ENCODE data around the gene RAP1GAP2. TPM values are rescaled to one million over a fixed set of nuclear protein-coding genes. Genes with fewer than 3 reads are reported as not detected.

RAP1GAP2 gene
- total RNA-seq, 1 donor from 2014 or later = 8.6 TPM

DNA sequence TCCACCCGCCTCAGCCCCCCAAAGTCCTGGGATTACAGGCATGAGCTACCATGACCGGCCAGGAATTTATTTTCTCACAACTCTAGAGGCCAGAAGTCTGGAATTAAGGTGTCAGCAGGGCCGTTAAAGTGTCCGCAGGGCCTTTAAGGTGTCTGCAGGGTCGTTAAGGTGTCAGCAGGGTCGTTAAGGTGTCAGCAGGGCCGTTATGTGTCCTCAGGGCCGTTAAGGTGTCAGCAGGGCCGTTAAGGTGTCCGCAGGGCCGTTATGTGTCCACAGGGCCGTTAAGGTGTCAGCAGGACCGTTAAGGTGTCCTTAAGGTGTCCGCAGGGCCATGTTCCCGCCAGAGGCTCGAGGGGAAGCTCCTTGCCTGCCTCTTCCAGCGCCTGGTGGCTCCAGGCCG lies 125.2 kb downstream of the RAP1GAP2 start:
- Histone ChIP-seq H3K4me3 (ENCODE audit: insufficient read depth, low read depth, low read length) (no peak overlapping the region), H4K20me1 (ENCODE audit: insufficient read depth, low read length) (no peaks in the 10 kb centered on the region), H3K9me3 (ENCODE audit: insufficient read depth, low read depth, low read length) (no peaks in the 10 kb centered on the region), H2AFZ (ENCODE audit: low read depth, low read length) (no peak overlapping the region), H3K27ac (ENCODE audit: low read depth, low read length) (no peak overlapping the region), H3K79me2 (ENCODE audit: insufficient read depth, low read length) (no peaks in the 10 kb centered on the region), H3K4me1 (ENCODE audit: insufficient read depth, low read length) (peaks cover 9% of the 10 kb centered on the region), H3K9ac (ENCODE audit: low read length) (no peak overlapping the region), H3K4me2 (ENCODE audit: low read length) (no peak overlapping the region), H3K36me3 (ENCODE audit: insufficient read depth, low read length) (no peaks in the 10 kb centered on the region), H3K27me3 (ENCODE audit: insufficient read depth, low read length) (no peaks in the 10 kb centered on the region)
- Mint-ChIP-seq H3K36me3 (ENCODE audit: low read depth, unreplicated experiment) (peaks cover 2% of the 10 kb centered on the region), H3K9me3 (ENCODE audit: unreplicated experiment) (peaks cover 3% of the 10 kb centered on the region), H3K4me1 (ENCODE audit: low read depth, unreplicated experiment) (peaks cover 14% of the 10 kb centered on the region), H3K4me3 (ENCODE audit: unreplicated experiment) (no peak overlapping the region), H3K27me3 (ENCODE audit: low read depth, unreplicated experiment) (peaks cover 10% of the 10 kb centered on the region), H3K27ac (ENCODE audit: unreplicated experiment) (no peak overlapping the region)
- FAIRE-seq (no peak), DNase-seq (ENCODE audit: low read depth) (no peak)
- TF ChIP-seq EZH2 (IDR thresholded peaks at IDR 0.05; ENCODE audit: insufficient read depth, low read length) = no peak
- no peak for TF ChIP-seq CTCF (IDR thresholded peaks at IDR 0.05; ENCODE audit: insufficient read depth, low read depth, low read length)

- FAIRE-seq (no peak), DNase-seq (ENCODE audit: low read depth) (peak; percentile 47)
- Histone ChIP-seq H4K20me1 (ENCODE audit: insufficient read depth, low read length) (no peaks in the 10 kb centered on the region), H2AFZ (ENCODE audit: low read depth, low read length) (peak overlapping the region; percentile 73), H3K9ac (ENCODE audit: low read length) (no peak overlapping the region), H3K4me1 (ENCODE audit: insufficient read depth, low read length) (peaks cover 9% of the 10 kb centered on the region), H3K27me3 (ENCODE audit: insufficient read depth, low read length) (no peaks in the 10 kb centered on the region), H3K9me3 (ENCODE audit: insufficient read depth, low read depth, low read length) (no peaks in the 10 kb centered on the region), H3K4me2 (ENCODE audit: low read length) (peak overlapping the region; percentile 80), H3K27ac (ENCODE audit: low read depth, low read length) (no peak overlapping the region), H3K36me3 (ENCODE audit: insufficient read depth, low read length) (no peaks in the 10 kb centered on the region), H3K79me2 (ENCODE audit: insufficient read depth, low read length) (no peaks in the 10 kb centered on the region), H3K4me3 (ENCODE audit: insufficient read depth, low read depth, low read length) (no peak overlapping the region)
- Mint-ChIP-seq H3K4me1 (ENCODE audit: low read depth, unreplicated experiment) (peaks cover 14% of the 10 kb centered on the region), H3K27ac (ENCODE audit: unreplicated experiment) (no peak overlapping the region), H3K27me3 (ENCODE audit: low read depth, unreplicated experiment) (peaks cover 15% of the 10 kb centered on the region), H3K36me3 (ENCODE audit: low read depth, unreplicated experiment) (peaks cover 5% of the 10 kb centered on the region), H3K9me3 (ENCODE audit: unreplicated experiment) (peaks cover 4% of the 10 kb centered on the region), H3K4me3 (ENCODE audit: unreplicated experiment) (no peak overlapping the region)
- no peak for TF ChIP-seq EZH2 (IDR thresholded peaks at IDR 0.05; ENCODE audit: insufficient read depth, low read length)
- no peak for TF ChIP-seq CTCF (IDR thresholded peaks at IDR 0.05; ENCODE audit: insufficient read depth, low read depth, low read length)
Measured at GRCh38 chr17:2924211-2924610, 128.0 kb downstream of the RAP1GAP2 start.

- H3K36me3 Mint-ChIP-seq (ENCODE audit: low read depth, unreplicated experiment) = peaks cover 5% of the 10 kb centered on the region
- H3K9me3 ChIP-seq (ENCODE audit: insufficient read depth, low read depth, low read length) = no peaks in the 10 kb centered on the region
- no peaks in the 10 kb centered on the region for H3K36me3 ChIP-seq (ENCODE audit: insufficient read depth, low read length)
- no peaks in the 10 kb centered on the region for H4K20me1 ChIP-seq (ENCODE audit: insufficient read depth, low read length)
- no peaks in the 10 kb centered on the region for H3K79me2 ChIP-seq (ENCODE audit: insufficient read depth, low read length)
- no peak overlapping the region for H3K4me2 ChIP-seq (ENCODE audit: low read length)
- H3K9ac ChIP-seq (ENCODE audit: low read length) = no peak overlapping the region
- DNase-seq (ENCODE audit: low read depth) = peak; percentile 43
- no peak for FAIRE-seq
- H3K27ac ChIP-seq (ENCODE audit: low read depth, low read length) = no peak overlapping the region
- H3K4me1 Mint-ChIP-seq (ENCODE audit: low read depth, unreplicated experiment) = peaks cover 14% of the 10 kb centered on the region
- H3K4me3 ChIP-seq (ENCODE audit: insufficient read depth, low read depth, low read length) = no peak overlapping the region
- no peak overlapping the region for H3K4me3 Mint-ChIP-seq (ENCODE audit: unreplicated experiment)
- H2AFZ ChIP-seq (ENCODE audit: low read depth, low read length) = no peak overlapping the region
- no peak for TF ChIP-seq EZH2 (IDR thresholded peaks at IDR 0.05; ENCODE audit: insufficient read depth, low read length)
- no peak for TF ChIP-seq CTCF (IDR thresholded peaks at IDR 0.05; ENCODE audit: insufficient read depth, low read depth, low read length)
- H3K27ac Mint-ChIP-seq (ENCODE audit: unreplicated experiment) = no peak overlapping the region
- no peaks in the 10 kb centered on the region for H3K27me3 ChIP-seq (ENCODE audit: insufficient read depth, low read length)
- peaks cover 15% of the 10 kb centered on the region for H3K27me3 Mint-ChIP-seq (ENCODE audit: low read depth, unreplicated experiment)
- H3K9me3 Mint-ChIP-seq (ENCODE audit: unreplicated experiment) = peaks cover 6% of the 10 kb centered on the region
- peaks cover 9% of the 10 kb centered on the region for H3K4me1 ChIP-seq (ENCODE audit: insufficient read depth, low read length)
Measured at GRCh38 chr17:2925011-2925410, 128.8 kb downstream of the RAP1GAP2 start.
